Stimulated activated naive CD4-positive, alpha-beta T cell treated with Interleukin-2 at 50 U/mL for 16 hours (primary cell): ENCODE measurements around the gene GSTA2.
"Not testable (repeated sequence)": the region's sequence is repeated elsewhere in the genome, so short reads cannot be mapped to it uniquely, and the experiment has no call there.

Experiments used
- DNase-seq: peaks from one replicate; lab custom pipeline; 2025; lab: John Stamatoyannopoulos, UW

The GSTA2 gene

GRCh38 chr6:52725535-52726192 is 37.6 kb downstream of the GSTA2 start:
- DNase-seq = no peak

DNA sequence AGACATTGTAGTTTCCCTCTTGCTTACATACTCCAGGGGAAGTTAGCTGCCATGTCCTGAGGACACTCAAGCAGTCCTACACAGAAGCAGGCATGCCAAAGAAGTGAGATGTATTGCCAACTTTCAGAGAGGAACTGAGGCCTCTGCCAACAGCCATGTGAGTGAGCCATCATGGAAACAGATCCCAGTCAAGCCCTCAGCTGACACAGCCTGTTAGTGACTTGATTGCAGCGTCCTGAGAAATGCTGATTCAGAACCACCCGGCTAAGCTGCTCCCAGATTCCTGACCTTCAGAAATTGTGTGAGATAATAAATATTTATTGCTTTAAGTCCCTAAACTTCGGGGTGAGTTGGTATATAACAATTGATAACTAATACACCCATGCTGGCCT is 38.1 kb downstream of the GSTA2 start:
- DNase-seq = no peak

- DNase-seq = peak; percentile 22
Observed at GRCh38 chr6:52724406-52725121, 38.7 kb downstream of the GSTA2 start.

DNA sequence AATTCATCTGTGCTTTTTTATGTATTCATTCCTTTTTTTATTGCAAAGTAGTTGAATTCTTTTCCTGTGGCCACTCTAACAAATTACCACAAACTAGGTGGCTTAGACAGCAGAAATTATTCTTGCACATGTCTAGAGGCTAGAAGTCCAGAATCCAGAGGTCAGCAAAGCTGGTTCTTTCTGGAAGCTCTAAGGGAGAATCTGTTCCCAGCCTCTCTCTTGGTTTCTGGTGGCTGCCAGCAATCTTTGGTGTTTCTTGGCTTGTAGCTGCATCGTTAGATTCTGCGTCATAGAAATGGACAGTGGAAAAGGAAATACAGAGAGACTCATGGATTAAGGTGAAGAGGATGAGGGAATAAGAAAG is 39.3 kb downstream of the GSTA2 start:
- DNase-seq = no peak

DNA sequence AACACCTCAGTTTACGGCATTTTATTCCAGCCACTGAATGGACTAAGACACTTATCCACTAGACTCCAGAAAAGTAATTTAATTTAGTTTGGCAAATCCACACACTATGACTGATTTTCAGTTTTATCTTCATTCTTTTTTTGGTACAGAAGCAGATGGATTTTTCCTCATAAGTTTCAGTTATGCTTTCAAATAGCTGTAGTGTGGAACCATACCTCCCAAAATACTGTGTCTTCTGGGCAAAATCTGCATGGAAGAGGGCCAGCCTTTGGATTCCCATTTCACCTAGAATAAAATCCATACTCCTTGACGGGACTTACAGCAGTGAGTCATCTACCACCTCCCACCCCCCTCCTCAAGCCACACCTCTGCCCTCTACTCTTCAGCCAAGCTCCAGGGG is 43.0 kb downstream of the GSTA2 start:
- no peak for DNase-seq

- DNase-seq = no peak
Observed at GRCh38 chr6:52718550-52718949, 44.7 kb downstream of the GSTA2 start.

DNA sequence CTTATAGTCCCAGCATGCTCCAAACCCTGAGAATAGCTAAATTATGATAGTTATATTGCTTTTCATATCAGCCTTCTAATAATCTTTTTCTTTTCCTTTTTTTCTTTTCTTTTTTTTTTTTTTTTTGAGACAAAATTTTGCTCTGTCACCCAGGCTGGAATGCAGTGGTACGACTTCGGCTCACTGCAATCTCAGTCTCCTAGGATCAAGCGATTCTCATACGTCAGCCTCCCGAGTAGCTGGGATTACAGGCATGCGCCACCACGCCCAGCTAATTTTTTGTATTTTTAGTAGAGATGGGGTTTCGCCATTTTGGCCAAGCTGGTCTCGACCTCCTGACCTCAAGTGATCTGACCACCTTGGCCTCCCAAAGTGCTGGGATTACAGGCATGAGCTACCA is 48.5 kb downstream of the GSTA2 start:
- not testable (repeated sequence) for DNase-seq

- no peak for DNase-seq
Observed at GRCh38 chr6:52712136-52712535, 51.1 kb downstream of the GSTA2 start.

- no peak for DNase-seq
Observed at GRCh38 chr6:52707963-52708680, 55.2 kb downstream of the GSTA2 start.

DNA sequence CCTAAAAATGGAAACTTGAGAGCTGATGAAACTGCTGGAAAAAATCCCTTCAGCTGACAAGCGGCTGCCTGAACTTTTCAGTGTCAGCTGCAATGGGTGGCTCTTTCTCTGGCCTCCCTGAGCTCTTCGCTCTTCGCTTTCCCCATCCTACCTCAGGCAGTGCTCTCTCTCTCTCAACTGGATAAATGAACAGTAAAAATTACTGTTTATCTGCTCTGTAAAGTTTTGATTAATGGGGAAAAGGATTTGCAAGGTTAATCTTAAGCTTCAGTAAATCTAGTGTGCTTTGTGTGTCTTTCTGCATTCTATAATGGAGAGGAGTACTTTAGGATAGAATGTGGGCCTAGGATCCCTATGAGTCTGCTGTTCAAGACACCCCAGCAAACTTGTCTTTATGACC is 57.3 kb downstream of the GSTA2 start:
- DNase-seq = no peak

DNA sequence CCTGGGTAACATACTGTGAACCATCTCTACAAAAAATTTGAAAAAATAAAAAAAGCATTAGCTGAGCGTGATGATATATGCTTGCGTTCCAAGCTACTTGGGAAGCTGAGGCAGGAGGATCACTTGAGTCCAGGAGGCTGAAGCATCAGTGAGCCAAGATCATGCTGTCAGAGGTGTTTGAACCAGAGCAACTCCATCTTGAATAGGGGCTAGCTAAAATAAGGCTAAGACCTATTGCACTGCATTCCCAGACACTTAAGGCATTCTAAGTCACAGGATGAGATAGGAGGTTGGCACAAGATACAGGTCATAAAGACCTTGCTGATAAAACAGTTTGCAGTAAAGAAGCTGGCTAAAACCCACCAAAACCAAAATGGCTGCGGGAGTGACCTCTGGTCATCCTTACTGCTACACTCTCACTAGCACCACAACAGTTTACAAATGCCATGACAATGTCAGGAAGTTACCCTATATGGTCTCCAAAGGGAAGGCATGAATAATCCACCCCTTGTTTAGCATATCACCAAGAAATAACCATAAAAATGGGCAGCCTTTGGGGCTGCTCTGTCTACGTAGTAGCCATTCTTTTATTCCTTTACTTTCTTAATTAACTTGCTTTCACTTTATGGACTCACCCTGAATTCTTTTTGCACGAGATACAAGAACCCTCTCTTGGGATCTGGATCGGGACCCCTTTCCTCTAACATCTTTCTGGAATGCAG is 58.3 kb downstream of the GSTA2 start:
- DNase-seq = not testable (repeated sequence)

DNA sequence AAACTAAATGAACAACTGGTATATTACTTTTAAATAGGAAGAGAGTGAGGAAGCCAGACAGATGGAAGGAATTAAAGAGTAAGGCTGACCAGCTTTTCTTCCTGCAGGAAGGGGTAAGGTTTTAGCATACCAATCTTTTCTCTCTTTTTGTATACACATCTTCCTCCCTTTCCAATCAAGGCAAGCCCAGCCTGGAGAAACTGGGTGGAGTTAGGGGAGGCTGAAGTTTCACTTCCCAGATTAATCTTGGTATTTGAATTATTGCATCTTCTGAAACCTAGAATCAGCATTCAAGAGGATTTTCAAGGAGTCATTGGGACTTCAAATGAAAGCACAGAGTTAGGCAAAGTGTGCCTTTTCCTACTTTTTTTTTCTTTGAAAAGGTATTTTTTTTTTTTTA is 59.2 kb downstream of the GSTA2 start:
- DNase-seq = no peak
